ENCODE results near the gene ATN1.

Gene ATN1

GRCh38 chr12:6956021-6956727 is 28.4 kb downstream of the ATN1 start:
- POLR2A ChIA-PET = interaction anchor here (0.8 to 11.3 kb wide), 4 partner anchors 10 to 89 kb away, joined by 3 to 147 read pairs (median 3); partner anchors contain the start of genes C12orf57, RNU7-1 and TPI1
- TF ChIP-seq CTCF (IDR thresholded peaks at IDR 0.05; ENCODE audit: control extremely low read depth, extremely low read depth, low read depth, missing control alignments) = no peak
- CTCF ChIA-PET = interaction anchor here (1.4 to 13.5 kb wide), 5 partner anchors 9 to 151 kb away, joined by 3 to 530 read pairs (median 7); partner anchors contain the start of genes C12orf57, PTPN6, RNU7-1 and SPSB2
- no peak for DNase-seq (ENCODE audit: extremely low spot score)

- no peak for TF ChIP-seq CTCF (IDR thresholded peaks at IDR 0.05; ENCODE audit: control extremely low read depth, extremely low read depth, low read depth, missing control alignments)
- CTCF ChIA-PET = interaction anchor here (1.0 to 13.5 kb wide), 5 partner anchors 8 to 188 kb away, joined by 3 to 530 read pairs (median 7); partner anchors contain the start of genes C12orf57, PTPN6 and RNU7-1
- POLR2A ChIA-PET = interaction anchor here (0.8 to 11.3 kb wide), 5 partner anchors 9 to 90 kb away, joined by 3 to 147 read pairs (median 3); partner anchors contain the start of genes C12orf57, RNU7-1, SPSB2 and TPI1
- DNase-seq (ENCODE audit: extremely low spot score) = no peak
Observed at GRCh38 chr12:6957151-6957701, 29.5 kb downstream of the ATN1 start.

GRCh38 chr12:6957741-6958608 is 30.2 kb downstream of the ATN1 start:
- ChIA-PET POLR2A (interaction anchor here (0.8 to 11.3 kb wide), 6 partner anchors 7 to 91 kb away, joined by 3 to 147 read pairs (median 4); partner anchors contain the start of genes C12orf57, PTPN6, RNU7-1 and SPSB2), CTCF (interaction anchor here (0.8 to 13.5 kb wide), 12 partner anchors 7 to 187 kb away, joined by 3 to 530 read pairs (median 6); partner anchors contain the start of genes C12orf57, PTPN6 and RNU7-1)
- no peak for DNase-seq (ENCODE audit: extremely low spot score)
- TF ChIP-seq CTCF (IDR thresholded peaks at IDR 0.05; ENCODE audit: control extremely low read depth, extremely low read depth, low read depth, missing control alignments) = no peak

- no peak for TF ChIP-seq CTCF (IDR thresholded peaks at IDR 0.05; ENCODE audit: control extremely low read depth, extremely low read depth, low read depth, missing control alignments)
- no peak for DNase-seq (ENCODE audit: extremely low spot score)
- CTCF ChIA-PET = interaction anchor here (0.8 to 13.5 kb wide), 12 partner anchors 8 to 192 kb away, joined by 3 to 530 read pairs (median 4); partner anchors contain the start of genes C12orf57, PTPN6 and RNU7-1
- POLR2A ChIA-PET = interaction anchor here (0.8 to 11.3 kb wide), 6 partner anchors 8 to 91 kb away, joined by 3 to 147 read pairs (median 4); partner anchors contain the start of genes C12orf57, PTPN6, RNU7-1 and SPSB2
Observed at GRCh38 chr12:6958609-6959057, 30.9 kb downstream of the ATN1 start.

GRCh38 chr12:6959058-6959804 is 31.5 kb downstream of the ATN1 start:
- CTCF ChIA-PET = interaction anchor here (0.9 to 13.5 kb wide), 11 partner anchors 9 to 193 kb away, joined by 3 to 530 read pairs (median 4); partner anchors contain the start of genes C12orf57, PTPN6 and RNU7-1
- POLR2A ChIA-PET = interaction anchor here (0.8 to 11.3 kb wide), 4 partner anchors 8 to 86 kb away, joined by 3 to 147 read pairs (median 4); partner anchors contain the start of genes C12orf57, PTPN6, RNU7-1 and SPSB2
- TF ChIP-seq CTCF (IDR thresholded peaks at IDR 0.05; ENCODE audit: control extremely low read depth, extremely low read depth, low read depth, missing control alignments) = no peak
- DNase-seq (ENCODE audit: extremely low spot score) = peak; percentile 78

Measured in GM10248 (cell line).